Caco-2 (cell line): Measurements from ENCODE around the gene PUS1. TPM values are rescaled to one million over a fixed set of nuclear protein-coding genes. Genes with fewer than 3 reads are reported as not detected.

Experiments
- BruUV-seq: library from RNA; stranded (reverse); fragments of 400-500 nt; replicated peaks from 2 replicates; lab custom pipeline; 2021; lab: Mats Ljungman, UMichigan
- CTCF ChIA-PET: fragments of 300-600 bp; sonication (Branson Sonifier 250); formaldehyde crosslinking; loops from one replicate; lab custom pipeline; 2022; ENCODE audit warnings: antibody characterized with exemption; lab: Charles Lee
- POLR2A ChIA-PET: fragments of 300-600 bp; sonication (Branson Sonifier 250); formaldehyde crosslinking; loops from one replicate; lab custom pipeline; 2022; ENCODE audit warnings: antibody characterized with exemption; lab: Charles Lee
- DNase-seq, 2 experiments: peaks; one replicate each; pipeline versions ENCODE4 v3.0.0 to v3.0.0-alpha.2; 2020 to 2022
- H3K27me3 ChIP-seq: replicated peaks from 2 replicates; pipeline ENCODE4 v1.6.0; 2011; ENCODE audit warnings: low read length; ENCODE audit not compliant: control insufficient read depth, insufficient read depth
- H3K36me3 ChIP-seq: 2 replicates; pipeline ENCODE4 v1.5.1; 2011; ENCODE audit warnings: low read length; ENCODE audit not compliant: control insufficient read depth, insufficient read depth
- H3K4me1 ChIP-seq: fragments of 250-450 bp; sonication (Bioruptor Pico); 2 replicates; pipeline ENCODE4 v1.5.1; 2020; ENCODE audit warnings: mild to moderate bottlenecking
- H3K4me3 ChIP-seq: 2 replicates; pipeline ENCODE4 v1.5.1; 2011; ENCODE audit warnings: low read depth, mild to moderate bottlenecking, control low read depth, low read length
- H3K9me3 ChIP-seq: fragments of 250-450 bp; sonication (Bioruptor Pico); 2 replicates; pipeline ENCODE4 v1.5.1; 2020; ENCODE audit warnings: mild to moderate bottlenecking, moderate library complexity
- H3K27ac Mint-ChIP-seq: one replicate; pipeline ENCODE4 v1.8.0; 2022; ENCODE audit warnings: mixed read lengths; ENCODE audit not compliant: unreplicated experiment
- H3K27me3 Mint-ChIP-seq: one replicate; pipeline ENCODE4 v1.8.0; 2022; ENCODE audit warnings: mixed read lengths; ENCODE audit not compliant: insufficient read depth, unreplicated experiment
- H3K36me3 Mint-ChIP-seq: one replicate; pipeline ENCODE4 v1.8.0; 2022; ENCODE audit warnings: mild to moderate bottlenecking, mixed read lengths; ENCODE audit not compliant: insufficient read depth, unreplicated experiment
- H3K4me1 Mint-ChIP-seq: one replicate; pipeline ENCODE4 v1.8.0; 2022; ENCODE audit warnings: low read depth, mixed read lengths; ENCODE audit not compliant: unreplicated experiment
- H3K4me3 Mint-ChIP-seq: one replicate; pipeline ENCODE4 v1.8.0; 2022; ENCODE audit warnings: mild to moderate bottlenecking, moderate library complexity, mixed read lengths; ENCODE audit not compliant: unreplicated experiment
- H3K9me3 Mint-ChIP-seq: one replicate; pipeline ENCODE4 v1.8.0; 2022; ENCODE audit warnings: mixed read lengths; ENCODE audit not compliant: unreplicated experiment
- intact Hi-C: fragments of 100-400 bp; cut with micrococcal nuclease; formaldehyde crosslinking; loops from one replicate; pipeline ENCODE4 v1.10.0; 2022; ENCODE audit not compliant: unreplicated experiment
- total RNA-seq: library from RNA; stranded (reverse); gene quantifications from 2 replicates; pipeline ENCODE4 v1.2.3, GENCODE V29; 2022
- TF ChIP-seq, protein P1 (sequence below), 2 experiments: fragments of 200-600 bp in 1 of 2; IDR thresholded peaks; 1 replicate in 1 of 2; 2 replicates in 1 of 2; pipeline versions ENCODE4 v1.5.1 to v1.8.0; 2011 to 2022; ENCODE audit warnings: antibody characterized with exemption in 1 of 2, control low read depth in 1 of 2, inconsistent platforms in 1 of 2, low read depth in 1 of 2, low read length in 1 of 2, mild to moderate bottlenecking in 1 of 2, moderate library complexity in 1 of 2; ENCODE audit not compliant: insufficient read depth in 1 of 2, severe bottlenecking in 1 of 2, unreplicated experiment in 1 of 2

PUS1 gene
- total RNA-seq, 1 experiment from 2014 or later, result 71.9 TPM

DNA sequence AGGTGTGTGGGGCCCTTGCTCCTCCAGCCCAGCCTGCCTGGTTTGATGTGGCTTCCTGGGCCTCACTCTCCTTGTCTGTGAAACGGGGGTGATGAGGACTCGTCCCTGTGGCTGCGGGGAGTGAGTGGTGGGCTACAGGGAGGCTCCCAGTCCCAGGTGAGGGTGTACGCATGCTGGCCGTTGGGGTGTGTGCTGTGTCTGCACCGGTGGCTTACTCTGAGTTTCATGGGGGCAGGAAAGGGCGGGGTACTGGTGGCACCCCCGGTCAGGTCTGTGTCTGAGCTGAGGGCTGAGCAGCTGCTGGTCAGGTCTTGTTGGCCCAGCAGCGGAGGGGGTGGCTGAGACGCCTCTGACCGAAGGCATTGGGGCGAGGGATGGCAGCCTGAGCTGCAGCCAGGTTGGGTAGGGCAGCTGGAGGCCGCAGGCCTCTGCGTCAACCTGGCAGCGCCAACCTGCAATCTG, 23.4 kb upstream of the PUS1 start:
- Mint-ChIP-seq H3K4me3 (no peak overlapping the region), H3K36me3 (peaks cover 22% of the 10 kb centered on the region), H3K27me3 (no peaks in the 10 kb centered on the region), H3K27ac (no peak overlapping the region), H3K4me1 (no peaks in the 10 kb centered on the region), H3K9me3 (no peaks in the 10 kb centered on the region)
- no TSS peak for BruUV-seq
- POLR2A ChIA-PET, result no interaction called here
- no peak overlapping the region for H3K4me3 ChIP-seq
- TF ChIP-seq, protein P1, sequence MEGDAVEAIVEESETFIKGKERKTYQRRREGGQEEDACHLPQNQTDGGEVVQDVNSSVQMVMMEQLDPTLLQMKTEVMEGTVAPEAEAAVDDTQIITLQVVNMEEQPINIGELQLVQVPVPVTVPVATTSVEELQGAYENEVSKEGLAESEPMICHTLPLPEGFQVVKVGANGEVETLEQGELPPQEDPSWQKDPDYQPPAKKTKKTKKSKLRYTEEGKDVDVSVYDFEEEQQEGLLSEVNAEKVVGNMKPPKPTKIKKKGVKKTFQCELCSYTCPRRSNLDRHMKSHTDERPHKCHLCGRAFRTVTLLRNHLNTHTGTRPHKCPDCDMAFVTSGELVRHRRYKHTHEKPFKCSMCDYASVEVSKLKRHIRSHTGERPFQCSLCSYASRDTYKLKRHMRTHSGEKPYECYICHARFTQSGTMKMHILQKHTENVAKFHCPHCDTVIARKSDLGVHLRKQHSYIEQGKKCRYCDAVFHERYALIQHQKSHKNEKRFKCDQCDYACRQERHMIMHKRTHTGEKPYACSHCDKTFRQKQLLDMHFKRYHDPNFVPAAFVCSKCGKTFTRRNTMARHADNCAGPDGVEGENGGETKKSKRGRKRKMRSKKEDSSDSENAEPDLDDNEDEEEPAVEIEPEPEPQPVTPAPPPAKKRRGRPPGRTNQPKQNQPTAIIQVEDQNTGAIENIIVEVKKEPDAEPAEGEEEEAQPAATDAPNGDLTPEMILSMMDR (IDR thresholded peaks at IDR 0.05; ENCODE audit: insufficient read depth in 1 of 2, low read depth in 1 of 2, low read length in 1 of 2, severe bottlenecking in 1 of 2, unreplicated experiment in 1 of 2), result no peak
- no peaks in the 10 kb centered on the region for H3K9me3 ChIP-seq
- DNase-seq, result no peak
- intact Hi-C loops, result no loop called here
- no peaks in the 10 kb centered on the region for H3K27me3 ChIP-seq
- H3K4me1 ChIP-seq, result no peaks in the 10 kb centered on the region
- CTCF ChIA-PET, result no interaction called here
- no peaks in the 10 kb centered on the region; the same call in none of the 2 replicates for H3K36me3 ChIP-seq

DNA sequence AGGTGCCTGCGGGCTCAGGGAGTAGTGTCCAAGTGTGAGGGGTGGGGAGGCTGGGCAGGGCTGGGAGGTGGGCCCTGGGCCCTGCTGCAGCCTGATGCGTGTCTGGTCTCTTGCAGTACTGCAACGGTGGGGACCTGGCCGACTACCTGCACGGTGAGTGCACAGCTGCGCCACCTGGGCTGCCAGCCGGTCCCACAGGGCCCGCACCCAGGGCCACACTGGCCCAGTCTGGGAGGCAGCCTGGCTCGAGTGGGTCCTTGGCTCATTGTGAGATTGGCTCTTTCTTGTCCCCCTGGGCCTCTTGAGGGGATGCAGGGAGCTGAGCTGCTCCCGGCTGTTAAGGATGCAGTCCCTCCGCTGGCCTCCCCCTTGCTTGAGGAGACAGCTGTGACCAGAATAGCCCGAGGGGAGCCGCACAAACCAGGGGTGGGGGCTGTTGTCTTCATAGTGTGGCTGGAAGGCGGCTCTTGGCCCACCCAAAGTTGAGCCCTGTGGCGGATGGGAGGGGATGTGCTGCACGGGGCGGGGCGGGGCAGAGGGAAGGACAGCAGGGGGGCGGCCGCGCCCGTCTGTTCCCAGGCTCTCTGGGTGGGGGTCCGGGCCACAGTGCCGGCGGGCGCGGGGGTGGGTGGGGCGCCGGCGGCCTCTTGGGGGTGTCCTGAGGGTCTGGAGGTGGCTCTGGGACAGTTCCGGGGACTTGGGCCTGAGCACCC, 21.5 kb upstream of the PUS1 start:
- H3K4me1 ChIP-seq, result no peaks in the 10 kb centered on the region
- Mint-ChIP-seq H3K9me3 (no peaks in the 10 kb centered on the region), H3K27me3 (no peaks in the 10 kb centered on the region), H3K4me3 (no peak overlapping the region), H3K4me1 (no peaks in the 10 kb centered on the region), H3K27ac (no peak overlapping the region), H3K36me3 (peaks cover 20% of the 10 kb centered on the region)
- intact Hi-C loops, result no loop called here
- CTCF ChIA-PET, result no interaction called here
- BruUV-seq, result no TSS peak
- H3K4me3 ChIP-seq, result no peak overlapping the region
- TF ChIP-seq, protein P1 (IDR thresholded peaks at IDR 0.05; ENCODE audit: insufficient read depth in 1 of 2, low read depth in 1 of 2, low read length in 1 of 2, severe bottlenecking in 1 of 2, unreplicated experiment in 1 of 2), result no peak
- H3K27me3 ChIP-seq, result no peaks in the 10 kb centered on the region
- no peaks in the 10 kb centered on the region; the same call in none of the 2 replicates for H3K36me3 ChIP-seq
- H3K9me3 ChIP-seq, result no peaks in the 10 kb centered on the region
- POLR2A ChIA-PET, result no interaction called here
- no peak for DNase-seq

DNA sequence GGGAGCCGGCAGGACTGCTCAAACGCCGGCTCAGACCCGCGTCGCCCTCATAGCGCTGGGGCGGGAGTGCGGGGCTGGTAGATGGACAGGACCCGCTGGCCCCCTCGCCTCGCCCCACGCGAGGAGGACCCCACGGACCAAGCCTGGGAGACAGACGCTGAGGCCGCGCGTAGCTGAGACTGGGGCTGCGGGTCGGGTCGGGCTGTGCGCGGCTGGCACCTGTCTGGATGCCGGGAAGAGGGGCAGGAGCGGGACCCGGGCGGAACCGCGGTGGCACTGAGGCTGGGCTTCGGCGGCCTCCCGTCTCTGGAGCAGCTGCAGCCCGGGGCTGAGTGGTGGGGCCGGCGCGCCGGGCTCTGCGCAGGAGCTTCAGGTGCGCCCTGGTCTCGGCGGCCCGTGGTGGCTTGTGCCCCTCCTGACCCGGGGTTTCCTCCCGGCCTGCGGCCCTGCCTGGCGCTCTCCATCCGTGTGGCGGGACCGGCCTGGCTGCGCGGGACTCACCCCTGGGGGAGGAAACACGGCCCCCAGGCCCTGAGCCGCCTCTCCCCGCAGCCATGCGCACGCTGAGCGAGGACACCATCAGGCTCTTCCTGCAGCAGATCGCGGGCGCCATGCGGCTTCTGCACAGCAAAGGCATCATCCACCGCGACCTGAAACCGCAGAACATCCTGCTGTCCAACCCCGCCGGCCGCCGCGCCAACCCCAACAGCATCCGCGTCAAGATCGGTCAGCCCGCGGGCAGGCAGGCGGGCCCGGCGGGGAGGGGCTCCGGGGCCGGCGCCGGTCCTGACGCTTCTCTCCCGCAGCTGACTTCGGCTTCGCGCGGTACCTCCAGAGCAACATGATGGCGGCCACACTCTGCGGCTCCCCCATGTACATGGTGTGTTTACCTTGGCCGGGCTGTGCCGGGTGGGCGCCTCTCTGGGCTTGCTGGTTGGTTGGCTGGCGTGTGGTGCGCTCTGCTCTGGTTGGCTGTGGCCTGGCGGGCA, 20.7 kb upstream of the PUS1 start:
- H3K36me3 ChIP-seq, result no peaks in the 10 kb centered on the region; the same call in 1 of the 2 replicates
- H3K4me3 ChIP-seq, result no peak overlapping the region
- ChIA-PET POLR2A (no interaction called here), CTCF (no interaction called here)
- Mint-ChIP-seq H3K4me3 (no peak overlapping the region), H3K27me3 (no peaks in the 10 kb centered on the region), H3K4me1 (no peaks in the 10 kb centered on the region), H3K36me3 (peaks cover 21% of the 10 kb centered on the region), H3K27ac (no peak overlapping the region), H3K9me3 (no peaks in the 10 kb centered on the region)
- no peaks in the 10 kb centered on the region for H3K4me1 ChIP-seq
- no TSS peak for BruUV-seq
- TF ChIP-seq, protein P1 (IDR thresholded peaks at IDR 0.05; ENCODE audit: insufficient read depth in 1 of 2, low read depth in 1 of 2, low read length in 1 of 2, severe bottlenecking in 1 of 2, unreplicated experiment in 1 of 2), result no peak
- intact Hi-C loops, result no loop called here
- no peak for DNase-seq
- H3K9me3 ChIP-seq, result no peaks in the 10 kb centered on the region
- H3K27me3 ChIP-seq, result no peaks in the 10 kb centered on the region
